ENCODE data around the gene SMIM35.

DNA sequence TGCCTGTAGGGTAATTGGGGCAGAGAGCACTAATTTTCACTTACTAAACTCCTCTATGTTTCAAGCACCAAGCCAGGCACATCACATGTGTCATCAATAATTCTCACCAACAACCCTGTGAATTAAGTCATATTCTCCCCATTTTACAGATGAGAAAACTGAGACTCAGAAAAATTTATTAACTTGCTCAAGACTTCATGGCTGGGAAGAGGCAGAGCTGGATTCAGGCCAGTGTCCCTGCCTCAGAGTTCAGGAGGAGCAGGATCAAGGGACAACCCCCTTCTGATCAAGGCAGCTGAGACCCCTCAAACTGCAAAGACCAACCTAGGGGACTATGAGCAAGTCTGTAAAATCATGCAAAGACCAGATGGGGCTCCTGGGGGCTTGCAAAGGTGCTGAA is 2.1 kb downstream of the SMIM35 start:
- TF ChIP-seq, protein P1, sequence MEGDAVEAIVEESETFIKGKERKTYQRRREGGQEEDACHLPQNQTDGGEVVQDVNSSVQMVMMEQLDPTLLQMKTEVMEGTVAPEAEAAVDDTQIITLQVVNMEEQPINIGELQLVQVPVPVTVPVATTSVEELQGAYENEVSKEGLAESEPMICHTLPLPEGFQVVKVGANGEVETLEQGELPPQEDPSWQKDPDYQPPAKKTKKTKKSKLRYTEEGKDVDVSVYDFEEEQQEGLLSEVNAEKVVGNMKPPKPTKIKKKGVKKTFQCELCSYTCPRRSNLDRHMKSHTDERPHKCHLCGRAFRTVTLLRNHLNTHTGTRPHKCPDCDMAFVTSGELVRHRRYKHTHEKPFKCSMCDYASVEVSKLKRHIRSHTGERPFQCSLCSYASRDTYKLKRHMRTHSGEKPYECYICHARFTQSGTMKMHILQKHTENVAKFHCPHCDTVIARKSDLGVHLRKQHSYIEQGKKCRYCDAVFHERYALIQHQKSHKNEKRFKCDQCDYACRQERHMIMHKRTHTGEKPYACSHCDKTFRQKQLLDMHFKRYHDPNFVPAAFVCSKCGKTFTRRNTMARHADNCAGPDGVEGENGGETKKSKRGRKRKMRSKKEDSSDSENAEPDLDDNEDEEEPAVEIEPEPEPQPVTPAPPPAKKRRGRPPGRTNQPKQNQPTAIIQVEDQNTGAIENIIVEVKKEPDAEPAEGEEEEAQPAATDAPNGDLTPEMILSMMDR (IDR thresholded peaks at IDR 0.05; ENCODE audit: low read depth, low read length) = no peak
- TF ChIP-seq EZH2phosphoT487 (IDR thresholded peaks at IDR 0.05; ENCODE audit: low read depth) = no peak
